Parathyroid adenoma (tissue), 2 donors: ENCODE results near the gene CNR1.

Experiments used
- H2AFZ ChIP-seq: fragments of 300-600 bp; sonication (generic); one replicate; pipeline ENCODE4 v1.7.0; 2017; ENCODE audit warnings: antibody characterized with exemption, mild to moderate bottlenecking
- H3K27ac ChIP-seq: fragments of 300-600 bp; sonication (generic); one replicate; pipeline ENCODE4 v1.7.0; 2017
- H3K27me3 ChIP-seq: fragments of 300-600 bp; sonication (generic); one replicate; pipeline ENCODE4 v1.7.0; 2017; ENCODE audit warnings: low read length; ENCODE audit not compliant: control insufficient read depth, insufficient read depth
- H3K36me3 ChIP-seq: fragments of 300-600 bp; sonication (generic); one replicate; pipeline ENCODE4 v1.7.0; 2017; ENCODE audit warnings: low read length; ENCODE audit not compliant: control insufficient read depth, insufficient read depth
- H3K4me1 ChIP-seq: fragments of 300-600 bp; sonication (generic); one replicate; pipeline ENCODE4 v1.7.0; 2017; ENCODE audit warnings: control low read depth
- H3K4me2 ChIP-seq: fragments of 300-600 bp; sonication (generic); one replicate; pipeline ENCODE4 v1.7.0; 2017; ENCODE audit warnings: low read length
- H3K4me3 ChIP-seq: fragments of 300-600 bp; sonication (generic); one replicate; pipeline ENCODE4 v1.7.0; 2017; ENCODE audit warnings: low read depth, low read length
- H3K79me2 ChIP-seq: fragments of 300-600 bp; sonication (generic); one replicate; pipeline ENCODE4 v1.7.0; 2017; ENCODE audit warnings: control low read depth
- H3K9ac ChIP-seq: fragments of 300-600 bp; sonication (generic); one replicate; pipeline ENCODE4 v1.7.0; 2017; ENCODE audit warnings: mild to moderate bottlenecking
- H3K9me3 ChIP-seq: fragments of 300-600 bp; sonication (generic); one replicate; pipeline ENCODE4 v1.7.0; 2017; ENCODE audit warnings: low read length; ENCODE audit not compliant: control insufficient read depth
- CTCF ChIP-seq: fragments of 300-600 bp; sonication (generic); IDR thresholded peaks from one replicate; pipeline ENCODE4 v1.7.0; 2017; ENCODE audit warnings: antibody characterized with exemption, mild to moderate bottlenecking
- donor health status: primary hyperparathyroidism.

The CNR1 gene

GRCh38 chr6:88145298-88145963 lies 20.7 kb downstream of the CNR1 start:
- H3K36me3 ChIP-seq: no peaks in the 10 kb centered on the region
- H3K9me3 ChIP-seq: no peaks in the 10 kb centered on the region
- H3K9ac ChIP-seq: no peak overlapping the region
- no peak overlapping the region for H3K4me3 ChIP-seq
- H2AFZ ChIP-seq: no peak overlapping the region
- no peak overlapping the region for H3K4me2 ChIP-seq
- H3K27ac ChIP-seq: no peak overlapping the region
- no peaks in the 10 kb centered on the region for H3K79me2 ChIP-seq
- TF ChIP-seq CTCF: no peak
- H3K27me3 ChIP-seq: no peaks in the 10 kb centered on the region
- no peaks in the 10 kb centered on the region for H3K4me1 ChIP-seq

GRCh38 chr6:88144637-88145297 lies 21.4 kb downstream of the CNR1 start:
- H2AFZ ChIP-seq: no peak overlapping the region
- no peaks in the 10 kb centered on the region for H3K4me1 ChIP-seq
- no peak overlapping the region for H3K27ac ChIP-seq
- TF ChIP-seq CTCF: no peak
- no peaks in the 10 kb centered on the region for H3K79me2 ChIP-seq
- no peaks in the 10 kb centered on the region for H3K27me3 ChIP-seq
- H3K4me2 ChIP-seq: no peak overlapping the region
- H3K36me3 ChIP-seq: no peaks in the 10 kb centered on the region
- no peaks in the 10 kb centered on the region for H3K9me3 ChIP-seq
- no peak overlapping the region for H3K4me3 ChIP-seq
- H3K9ac ChIP-seq: no peak overlapping the region

GRCh38 chr6:88143421-88144157 lies 22.6 kb downstream of the CNR1 start:
- no peak overlapping the region for H3K9ac ChIP-seq
- H3K9me3 ChIP-seq: no peaks in the 10 kb centered on the region
- H3K27me3 ChIP-seq: no peaks in the 10 kb centered on the region
- TF ChIP-seq CTCF: no peak
- H3K4me2 ChIP-seq: no peak overlapping the region
- no peak overlapping the region for H2AFZ ChIP-seq
- H3K4me1 ChIP-seq: no peaks in the 10 kb centered on the region
- H3K79me2 ChIP-seq: no peaks in the 10 kb centered on the region
- H3K4me3 ChIP-seq: no peak overlapping the region
- H3K27ac ChIP-seq: no peak overlapping the region
- H3K36me3 ChIP-seq: no peaks in the 10 kb centered on the region

- H3K9ac ChIP-seq: no peak overlapping the region
- H3K79me2 ChIP-seq: no peaks in the 10 kb centered on the region
- no peaks in the 10 kb centered on the region for H3K9me3 ChIP-seq
- TF ChIP-seq CTCF: no peak
- H3K27me3 ChIP-seq: no peaks in the 10 kb centered on the region
- H3K27ac ChIP-seq: no peak overlapping the region
- H3K36me3 ChIP-seq: no peaks in the 10 kb centered on the region
- H3K4me2 ChIP-seq: no peak overlapping the region
- H3K4me1 ChIP-seq: no peaks in the 10 kb centered on the region
- no peak overlapping the region for H3K4me3 ChIP-seq
- H2AFZ ChIP-seq: no peak overlapping the region
Observed at GRCh38 chr6:88142297-88142668, 23.9 kb downstream of the CNR1 start.
